Small intestine (tissue), 7 donors: Measurements from ENCODE around the gene MERTK. TPM values are rescaled to one million over a fixed set of nuclear protein-coding genes. Genes with fewer than 3 reads are reported as not detected.
"Not testable (repeated sequence)": the region's sequence is repeated elsewhere in the genome, so short reads cannot be mapped to it uniquely, and the experiment has no call there.

Source experiments
- DNase-seq, 2 donors: peaks; one replicate each; pipeline versions ENCODE4 v3.0.0 to v3.0.0-alpha.2; 2013
- FAIRE-seq: peaks from 2 replicates; lab custom pipeline; 2012; peaks lifted over from hg19 to GRCh38; lab: Jason Lieb, UNC
- H3K27ac ChIP-seq, 3 donors: one replicate each; pipeline ENCODE4 v1.5.1; 2013; ENCODE audit warnings: low read length in 2 of 3, mild to moderate bottlenecking in 2 of 3, control low read depth in 1 of 3, inconsistent platforms in 1 of 3, low read depth in 1 of 3, moderate library complexity in 1 of 3
- H3K27me3 ChIP-seq, 3 donors: one replicate each; pipeline ENCODE4 v1.6.1; 2013; ENCODE audit warnings: low read length in 3 of 3, inconsistent platforms in 1 of 3; ENCODE audit not compliant: control insufficient read depth in 3 of 3, insufficient read depth in 3 of 3
- H3K36me3 ChIP-seq, 3 donors: one replicate each; pipeline ENCODE4 v1.6.1; 2013; ENCODE audit warnings: low read length in 3 of 3, inconsistent platforms in 1 of 3, low read depth in 1 of 3, mild to moderate bottlenecking in 1 of 3, moderate library complexity in 1 of 3; ENCODE audit not compliant: control insufficient read depth in 3 of 3, insufficient read depth in 2 of 3
- H3K4me1 ChIP-seq, 3 donors: one replicate each; pipeline ENCODE4 v1.6.1; 2013; ENCODE audit warnings: low read length in 2 of 3, inconsistent platforms in 1 of 3, low read depth in 1 of 3, mild to moderate bottlenecking in 1 of 3, moderate library complexity in 1 of 3; ENCODE audit not compliant: control insufficient read depth in 3 of 3, insufficient read depth in 2 of 3
- H3K4me3 ChIP-seq, 3 donors: one replicate each; pipeline ENCODE4 v1.5.1; 2013; ENCODE audit warnings: low read length in 3 of 3, control low read depth in 1 of 3, inconsistent platforms in 1 of 3, low read depth in 1 of 3, mild to moderate bottlenecking in 1 of 3, moderate library complexity in 1 of 3
- H3K9me3 ChIP-seq, 2 donors: one replicate each; pipeline ENCODE4 v1.6.1; 2013; ENCODE audit warnings: low read depth in 1 of 2, low read length in 1 of 2; ENCODE audit not compliant: control insufficient read depth in 2 of 2, insufficient read depth in 1 of 2
- WGBS, 3 donors: extraction: QIAGEN DNeasy Blood & Tissue Kit; methylation state at CpG; one replicate each; pipeline ENCODE4 v1.1.7; 2013; 5-methylcytosine and 5-hydroxymethylcytosine counted together
- polyA plus RNA-seq, 4 donors: library from polyadenylated mRNA; stranded (reverse) in 3 of 4; unstranded in 1 of 4; fragments of 200-250 nt in 3 of 4; fragments of 120-200 nt in 1 of 4; gene quantifications; one replicate each; pipeline versions ENCODE4 v1.2.1 to v1.2.3, GENCODE V29; 2013
- donor health status: healthy with polysubstance abuse.
- donor health status: control.
- donor health status: control.
- donor health status: Bipolar disorder and iron deficiency.
- donor health status: healthy.

MERTK gene
- polyA plus RNA-seq, 4 donors = 4.1 to 9.8 (median 7.1) TPM

- 85 to 92% (median 91%) methylated on average over 2 of the region's 2 CpGs for WGBS, 3 donors
- Histone ChIP-seq H3K4me1 (peaks cover 0 to 12% (median 0%) of the 10 kb centered on the region in 3 donors), H3K9me3 (peaks cover 0 to 12% of the 10 kb centered on the region in 2 donors)
- not testable (repeated sequence) for H3K27ac ChIP-seq, H3K27me3 ChIP-seq, DNase-seq, FAIRE-seq, H3K4me3 ChIP-seq, H3K36me3 ChIP-seq
Observed at GRCh38 chr2:112040066-112040465, 141.7 kb downstream of the MERTK start.

- Histone ChIP-seq H3K27ac (peak overlapping the region in 2 of 3 donors; percentile 31 to 66), H3K4me1 (peaks cover 0 to 12% (median 0%) of the 10 kb centered on the region in 3 donors), H3K9me3 (peaks cover 0 to 12% of the 10 kb centered on the region in 2 donors)
- peak; percentile 57 to 87 for DNase-seq
- not testable (repeated sequence) for H3K4me3 ChIP-seq, H3K27me3 ChIP-seq, H3K36me3 ChIP-seq, FAIRE-seq
- 14 to 66% (median 26%) methylated on average over 6 of the region's 6 CpGs for WGBS, 3 donors
Observed at GRCh38 chr2:112041460-112041859, 143.1 kb downstream of the MERTK start.

GRCh38 chr2:112045446-112046014 is 147.1 kb downstream of the MERTK start:
- H3K27me3 ChIP-seq = no peaks in the 10 kb centered on the region
- DNase-seq (no peak), FAIRE-seq (no peak)
- no peak overlapping the region for H3K4me3 ChIP-seq
- H3K27ac ChIP-seq = no peak overlapping the region
- H3K4me1 ChIP-seq = peaks cover 0 to 25% (median 0%) of the 10 kb centered on the region in 3 donors
- H3K36me3 ChIP-seq = no peaks in the 10 kb centered on the region
- peaks cover 0 to 7% of the 10 kb centered on the region in 2 donors for H3K9me3 ChIP-seq

GRCh38 chr2:112046231-112046630 is 147.8 kb downstream of the MERTK start:
- Histone ChIP-seq H3K27ac (no peak overlapping the region), H3K36me3 (no peaks in the 10 kb centered on the region), H3K4me3 (no peak overlapping the region), H3K27me3 (no peaks in the 10 kb centered on the region), H3K9me3 (peaks cover 0 to 7% of the 10 kb centered on the region in 2 donors), H3K4me1 (peaks cover 0 to 25% (median 0%) of the 10 kb centered on the region in 3 donors)
- FAIRE-seq (no peak), DNase-seq (no peak)

GRCh38 chr2:112047537-112048235 is 149.3 kb downstream of the MERTK start:
- Histone ChIP-seq H3K9me3 (peaks cover 0 to 7% of the 10 kb centered on the region in 2 donors), H3K4me1 (peaks cover 0 to 16% (median 0%) of the 10 kb centered on the region in 3 donors), H3K36me3 (no peaks in the 10 kb centered on the region), H3K27ac (no peak overlapping the region), H3K27me3 (no peaks in the 10 kb centered on the region), H3K4me3 (no peak overlapping the region)
- no peak for FAIRE-seq
- 79 to 82% (median 81%) methylated on average over 7 of the region's 7 CpGs for WGBS, 3 donors
- peak; percentile 22 to 40 for DNase-seq

- FAIRE-seq = no peak
- Histone ChIP-seq H3K9me3 (peaks cover 0 to 7% of the 10 kb centered on the region in 2 donors), H3K27me3 (no peaks in the 10 kb centered on the region), H3K4me1 (peaks cover 0 to 17% (median 0%) of the 10 kb centered on the region in 3 donors), H3K4me3 (no peak overlapping the region), H3K36me3 (no peaks in the 10 kb centered on the region), H3K27ac (no peak overlapping the region)
- WGBS, 3 donors = 50 to 58% (median 57%) methylated on average over 4 of the region's 4 CpGs
- DNase-seq = peak in 1 of 2 donors; percentile 8
Observed at GRCh38 chr2:112048236-112048592, 149.8 kb downstream of the MERTK start.

- H3K27me3 ChIP-seq = no peaks in the 10 kb centered on the region
- peaks cover 0 to 7% of the 10 kb centered on the region in 2 donors for H3K9me3 ChIP-seq
- H3K27ac ChIP-seq = no peak overlapping the region
- FAIRE-seq (peak; percentile 85), DNase-seq (peak; percentile 67 to 75)
- H3K4me1 ChIP-seq = peaks cover 0 to 23% (median 2%) of the 10 kb centered on the region in 3 donors
- 6 to 27% (median 6%) methylated on average over 3 of the region's 3 CpGs for WGBS, 3 donors
- H3K4me3 ChIP-seq = no peak overlapping the region
- no peaks in the 10 kb centered on the region for H3K36me3 ChIP-seq
Observed at GRCh38 chr2:112048887-112049286, 150.5 kb downstream of the MERTK start.

GRCh38 chr2:112050316-112050715 is 151.9 kb downstream of the MERTK start:
- DNase-seq = peak; percentile 78 to 88
- H3K4me3 ChIP-seq = no peak overlapping the region
- no peaks in the 10 kb centered on the region for H3K36me3 ChIP-seq
- peaks cover 0 to 24% (median 2%) of the 10 kb centered on the region in 3 donors for H3K4me1 ChIP-seq
- 27 to 68% (median 51%) methylated on average over 1 of the region's 1 CpG for WGBS, 3 donors
- H3K9me3 ChIP-seq = no peaks in the 10 kb centered on the region
- no peaks in the 10 kb centered on the region for H3K27me3 ChIP-seq
- H3K27ac ChIP-seq = peak overlapping the region in 1 of 3 donors; percentile 24
- FAIRE-seq = no peak
